Fibroblast of lung (primary cell): ENCODE results near the gene MARVELD3.

ENCODE experiments used
- CTCF ChIP-seq, 2 donors: IDR thresholded peaks in 1 of 2; conservative IDR thresholded peaks in 1 of 2; 1 replicate in 1 of 2; 2 replicates in 1 of 2; pipeline ENCODE4 v1.5.1; 2011 to 2012; ENCODE audit warnings: low read length in 2 of 2, control low read depth in 1 of 2, inconsistent platforms in 1 of 2, low read depth in 1 of 2, mild to moderate bottlenecking in 1 of 2
- EZH2 ChIP-seq: IDR thresholded peaks from 2 replicates; pipeline ENCODE4 v1.5.1; 2012; ENCODE audit warnings: low read length, control low read depth, mild to moderate bottlenecking; ENCODE audit errors: missing control alignments

GRCh38 chr16:71626858-71627213 lies 852 bp downstream of the MARVELD3 start:
- TF ChIP-seq CTCF (conservative IDR thresholded peaks at IDR 0.05 in 1 of 2, IDR thresholded peaks at IDR 0.05 in 1 of 2; ENCODE audit: low read depth in 1 of 2, low read length in 2 of 2) = no peak
- TF ChIP-seq EZH2 = no peak
